Right kidney (tissue), 1 donor: ENCODE results near the gene CACNA1A.
"Not testable (repeated sequence)": the region's sequence is repeated elsewhere in the genome, so short reads cannot be mapped to it uniquely, and the experiment has no call there.

ENCODE experiments used
- DNase-seq: peaks from one replicate; pipeline ENCODE4 v3.0.0-alpha.2; 2016

The CACNA1A gene

DNA sequence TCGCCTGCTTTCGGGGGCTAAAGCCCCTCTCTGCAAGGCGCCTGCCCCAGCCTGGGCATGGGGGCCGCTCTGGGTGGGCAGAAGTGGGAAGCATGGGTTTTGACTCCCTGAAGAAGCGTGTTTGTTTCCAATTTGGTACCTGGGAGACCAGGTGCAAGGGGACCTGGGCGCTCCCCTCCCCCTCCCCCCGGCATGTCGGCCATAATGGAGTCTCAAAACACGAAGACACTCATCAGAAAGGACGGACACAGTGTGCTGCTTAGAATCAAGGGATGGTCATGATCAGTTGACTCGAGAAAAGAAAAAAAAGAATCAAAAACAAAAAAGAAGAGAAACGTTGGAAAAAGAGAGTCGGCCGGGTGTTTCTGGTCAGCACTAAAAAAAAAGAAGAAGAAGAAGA, 279.3 kb downstream of the CACNA1A start:
- no peak for DNase-seq

DNA sequence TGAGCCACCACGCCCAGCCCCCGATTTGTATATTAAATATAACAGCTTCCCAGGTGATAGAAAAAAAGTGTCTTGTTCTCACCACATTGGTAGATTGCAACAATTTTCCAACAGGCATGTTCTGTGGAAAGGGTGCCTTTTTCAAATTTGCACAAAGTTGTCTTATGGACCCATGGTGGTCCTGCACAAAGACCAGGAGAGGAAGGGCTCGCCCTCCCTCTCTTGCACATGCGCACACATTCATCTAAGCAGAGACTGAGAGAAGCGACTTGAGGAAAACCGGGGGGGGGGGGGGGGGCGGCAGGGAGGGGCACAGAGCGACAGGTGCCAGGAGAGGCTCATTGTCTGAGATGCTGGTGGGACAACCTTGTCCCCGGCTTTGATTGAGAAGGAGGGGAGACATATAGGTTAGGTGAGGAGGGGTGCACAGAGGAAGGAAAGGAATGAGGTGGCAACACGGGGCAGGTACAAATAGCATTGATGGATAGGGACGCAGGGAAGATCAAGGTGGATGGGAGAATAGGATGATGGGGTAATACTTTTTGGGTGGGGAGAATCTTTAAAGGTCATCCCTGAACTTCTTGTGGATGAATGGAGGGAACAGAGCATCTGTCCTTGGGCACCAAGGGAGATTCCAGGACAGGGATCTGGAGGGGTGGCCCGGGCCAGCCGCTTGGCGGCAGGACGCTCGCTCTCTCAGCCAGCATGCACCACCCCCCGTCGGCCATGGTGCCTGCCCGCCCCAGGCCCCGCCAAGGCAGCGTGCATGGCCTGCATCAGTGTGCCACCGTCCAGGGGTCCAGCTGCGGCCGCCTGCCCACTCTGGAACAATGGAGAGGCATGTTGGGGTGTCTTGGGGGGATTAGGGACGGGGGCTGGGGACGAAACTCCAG, 280.1 kb downstream of the CACNA1A start:
- DNase-seq: no peak

DNA sequence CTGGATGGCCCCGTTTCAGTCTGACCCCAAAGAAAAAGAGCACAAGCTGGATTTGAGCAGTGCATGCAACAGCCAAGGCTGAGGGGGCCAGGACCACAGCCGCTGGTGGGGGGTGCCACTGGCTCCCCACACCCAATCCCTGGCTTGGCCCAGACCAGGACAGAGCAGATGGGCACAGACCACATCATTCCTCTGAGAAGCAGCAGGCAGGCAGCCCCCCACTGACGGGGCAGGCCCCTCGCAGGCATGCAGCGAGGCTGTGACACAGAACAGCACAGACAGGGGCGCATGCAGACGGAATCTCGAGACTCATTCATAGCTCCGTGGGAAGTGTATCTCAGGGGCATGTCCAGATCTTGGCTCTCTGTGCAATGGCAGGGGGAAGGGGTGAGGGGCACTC, 281.2 kb downstream of the CACNA1A start:
- no peak for DNase-seq

DNA sequence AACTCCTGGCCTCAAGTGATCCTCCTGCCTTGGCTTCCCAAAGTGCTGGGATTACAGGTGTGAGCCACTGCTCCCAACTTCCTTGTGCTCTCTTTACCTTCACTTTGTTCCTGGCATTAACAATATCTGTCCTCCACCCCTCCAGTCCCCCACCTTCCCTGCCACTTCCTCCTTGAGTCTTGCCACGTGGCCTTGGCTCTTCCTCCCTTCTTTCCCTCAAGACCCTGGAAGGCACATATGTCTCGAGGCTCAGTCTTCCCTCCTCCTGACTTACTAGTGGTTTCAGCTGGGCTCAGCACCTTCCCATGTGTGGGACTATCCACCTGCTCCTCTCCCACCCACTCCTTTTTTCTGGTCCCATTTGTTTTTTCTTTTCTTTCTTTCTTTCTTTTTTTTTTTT, 285.4 kb downstream of the CACNA1A start:
- DNase-seq: no peak

DNA sequence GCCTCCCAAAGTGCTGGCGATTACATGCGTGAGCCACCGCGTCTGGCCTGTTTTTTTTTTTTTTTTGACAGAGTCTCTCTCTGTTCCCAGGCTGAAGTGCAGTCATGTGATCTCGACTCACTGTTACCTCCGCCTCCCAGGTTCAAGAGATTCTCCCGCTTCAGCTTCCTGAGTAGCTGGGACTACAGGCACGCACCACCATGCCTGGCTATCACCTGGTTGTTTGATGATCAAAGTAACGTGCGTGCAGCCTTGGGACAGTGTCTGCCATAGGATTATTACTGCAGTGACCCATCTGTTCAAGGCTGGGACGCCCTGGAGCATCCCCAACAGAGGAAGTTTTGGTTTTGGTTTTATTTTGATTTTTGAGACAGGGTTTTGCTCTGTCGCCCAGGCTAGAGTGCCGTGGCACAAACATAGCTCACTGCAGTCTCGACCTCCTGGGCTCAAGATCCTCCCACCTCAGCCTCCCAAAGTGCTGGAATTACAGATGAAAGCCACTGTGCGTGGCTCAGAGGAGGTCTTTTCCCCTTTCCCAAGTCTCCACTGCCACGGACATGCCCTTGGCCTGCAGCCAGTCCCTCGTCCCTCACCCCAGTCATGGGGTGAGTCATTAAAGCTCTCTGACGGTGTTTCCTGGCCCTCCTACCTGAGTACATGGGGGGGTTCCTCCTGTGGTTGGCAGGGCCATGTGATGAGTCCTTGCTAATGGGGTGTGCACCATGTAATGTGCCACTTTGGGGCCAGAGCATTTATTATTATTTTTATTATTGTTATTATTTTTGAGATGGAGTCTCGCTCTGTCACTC, 290.5 kb downstream of the CACNA1A start:
- DNase-seq: no peak

DNA sequence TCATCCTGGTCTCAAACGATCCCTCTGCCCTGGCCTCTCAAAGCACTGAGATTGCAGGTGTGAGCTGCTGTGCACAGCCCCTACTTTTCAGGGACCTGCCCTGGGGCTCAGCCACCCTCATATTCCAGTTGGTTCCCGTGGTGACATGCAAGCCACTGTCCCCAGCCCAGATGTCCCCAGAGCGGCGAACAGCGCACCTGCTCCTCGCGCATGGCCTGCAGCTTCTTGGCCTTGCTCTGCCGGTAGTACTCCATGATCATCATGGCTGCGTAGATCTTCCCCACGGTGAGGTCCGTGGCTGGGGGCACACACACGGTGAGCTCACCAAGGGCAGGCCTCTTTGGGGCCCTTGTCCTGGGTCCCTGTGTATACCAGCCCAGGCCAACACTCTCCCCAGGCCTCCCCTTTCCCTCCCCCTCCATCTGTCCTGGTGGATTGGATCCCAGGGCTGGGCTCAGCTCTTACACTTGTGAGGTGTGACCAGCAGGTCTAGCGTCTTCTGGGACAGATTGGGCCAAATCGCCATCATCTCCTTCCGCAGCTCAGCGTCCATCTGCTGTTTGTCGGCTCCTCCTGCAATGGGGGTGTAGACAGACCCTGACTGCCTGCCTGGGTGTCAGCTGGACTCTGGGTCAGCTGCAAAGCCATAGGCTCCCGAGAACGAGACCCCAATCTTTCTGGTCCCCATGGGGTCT, 292.1 kb downstream of the CACNA1A start:
- no peak for DNase-seq

DNA sequence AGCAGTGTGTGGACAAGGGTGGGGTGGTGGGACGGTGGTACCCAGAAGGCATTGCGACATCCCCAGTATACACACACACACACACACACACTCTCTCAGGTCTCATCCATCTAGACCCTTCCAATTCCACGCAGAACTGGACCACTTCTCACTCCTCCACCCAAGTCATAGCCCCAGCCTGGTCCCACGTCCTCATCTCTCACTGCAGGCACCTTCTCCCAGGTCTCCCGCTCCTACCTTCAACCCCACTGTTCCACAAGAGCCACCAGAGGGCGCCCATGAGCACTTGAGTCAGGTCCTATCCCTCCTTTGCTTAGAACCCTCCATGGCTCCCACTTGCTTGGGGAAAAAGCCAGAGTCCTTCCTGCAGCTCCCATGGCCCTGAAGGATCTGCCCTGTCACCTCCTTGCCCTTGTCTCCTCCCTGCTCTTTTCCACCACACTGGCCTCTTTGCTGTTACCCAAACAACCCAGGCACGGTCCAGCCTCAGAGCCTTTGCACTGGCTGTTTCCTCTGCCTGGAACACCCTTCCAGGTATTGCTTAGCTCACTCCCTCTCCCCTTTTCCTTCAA, 293.4 kb downstream of the CACNA1A start:
- no peak for DNase-seq

DNA sequence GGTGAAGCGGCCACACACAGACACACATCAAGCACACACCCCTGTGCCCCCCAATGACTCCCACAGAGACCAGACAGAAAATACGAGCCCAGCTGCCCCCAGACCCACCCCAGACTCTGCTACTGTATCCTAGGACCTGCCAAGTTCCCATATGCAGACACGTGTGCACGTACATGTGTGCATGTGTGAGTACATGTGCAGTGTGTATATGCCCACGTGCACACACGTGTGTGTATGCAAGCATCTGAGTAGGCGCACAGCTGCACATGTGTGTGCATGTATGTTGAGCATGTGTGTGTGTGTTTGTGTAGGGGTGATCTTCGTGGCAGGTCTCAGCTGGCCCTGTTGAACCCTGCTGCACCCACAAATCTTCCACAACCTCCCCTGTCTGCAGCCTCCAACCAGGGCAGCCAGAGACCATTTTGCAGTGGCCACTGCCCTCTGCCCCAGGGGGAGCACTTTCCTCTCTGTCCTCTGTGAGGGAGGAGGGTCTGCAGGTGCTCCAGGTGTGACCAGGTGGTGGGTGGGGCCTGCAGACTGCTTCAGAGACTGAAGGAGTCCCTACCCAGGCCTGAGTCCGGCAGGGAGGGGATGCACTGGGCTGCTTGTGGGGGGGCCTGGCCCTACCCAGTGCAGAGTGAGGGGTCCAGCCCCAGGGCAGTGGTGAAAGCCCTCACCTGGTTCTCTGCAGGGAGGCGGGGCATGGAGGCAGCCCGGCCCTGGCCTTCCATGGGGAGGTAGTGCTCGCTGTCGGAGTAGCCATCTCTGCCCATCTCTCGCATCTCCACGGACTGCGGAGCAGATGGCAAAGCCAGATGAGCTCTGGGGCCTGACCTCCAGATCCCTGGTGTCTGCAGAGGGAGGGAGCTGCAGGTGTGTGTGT, 294.6 kb downstream of the CACNA1A start:
- DNase-seq: no peak

DNA sequence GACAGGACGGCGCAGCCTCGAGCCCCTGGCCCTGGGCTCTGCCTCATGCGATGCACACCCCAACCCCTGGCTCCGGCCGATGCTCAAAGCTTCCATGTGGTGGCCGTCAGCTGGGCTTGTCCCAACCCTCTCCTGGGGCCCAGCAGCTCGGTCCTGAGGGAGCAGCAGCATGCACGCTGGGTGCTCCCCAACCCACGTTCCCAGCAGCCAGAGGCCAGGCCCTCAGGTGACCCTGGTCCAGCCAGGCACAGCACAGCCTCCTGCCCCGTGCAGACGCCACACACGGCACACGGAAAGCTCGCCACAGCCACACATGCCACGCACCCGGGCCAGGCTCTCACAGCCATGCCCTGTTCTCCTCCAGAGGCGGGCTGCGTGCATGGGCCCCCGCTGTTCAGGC, 295.3 kb downstream of the CACNA1A start:
- no peak for DNase-seq

DNA sequence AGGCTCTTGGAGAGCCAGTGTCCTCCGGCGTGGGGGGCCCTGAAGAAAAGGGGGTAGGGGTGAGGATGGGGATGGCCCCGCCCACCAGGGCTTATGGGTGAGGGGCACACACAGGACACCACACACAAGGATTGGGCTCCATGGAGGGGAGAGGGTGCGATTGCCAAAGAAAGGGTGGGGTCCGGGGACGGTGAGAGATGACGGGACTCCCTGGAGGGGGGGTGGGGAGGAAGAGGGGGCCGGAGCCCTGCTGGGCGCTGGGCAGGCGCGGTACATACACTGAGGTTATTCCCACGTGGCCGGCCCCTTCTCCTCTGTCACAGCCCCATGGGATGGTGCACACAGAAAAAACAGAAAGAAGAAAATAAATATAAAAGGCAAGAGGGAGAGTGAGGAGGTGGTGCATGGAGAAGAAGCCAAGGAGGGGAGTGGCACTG, 295.9 kb downstream of the CACNA1A start:
- DNase-seq: no peak

DNA sequence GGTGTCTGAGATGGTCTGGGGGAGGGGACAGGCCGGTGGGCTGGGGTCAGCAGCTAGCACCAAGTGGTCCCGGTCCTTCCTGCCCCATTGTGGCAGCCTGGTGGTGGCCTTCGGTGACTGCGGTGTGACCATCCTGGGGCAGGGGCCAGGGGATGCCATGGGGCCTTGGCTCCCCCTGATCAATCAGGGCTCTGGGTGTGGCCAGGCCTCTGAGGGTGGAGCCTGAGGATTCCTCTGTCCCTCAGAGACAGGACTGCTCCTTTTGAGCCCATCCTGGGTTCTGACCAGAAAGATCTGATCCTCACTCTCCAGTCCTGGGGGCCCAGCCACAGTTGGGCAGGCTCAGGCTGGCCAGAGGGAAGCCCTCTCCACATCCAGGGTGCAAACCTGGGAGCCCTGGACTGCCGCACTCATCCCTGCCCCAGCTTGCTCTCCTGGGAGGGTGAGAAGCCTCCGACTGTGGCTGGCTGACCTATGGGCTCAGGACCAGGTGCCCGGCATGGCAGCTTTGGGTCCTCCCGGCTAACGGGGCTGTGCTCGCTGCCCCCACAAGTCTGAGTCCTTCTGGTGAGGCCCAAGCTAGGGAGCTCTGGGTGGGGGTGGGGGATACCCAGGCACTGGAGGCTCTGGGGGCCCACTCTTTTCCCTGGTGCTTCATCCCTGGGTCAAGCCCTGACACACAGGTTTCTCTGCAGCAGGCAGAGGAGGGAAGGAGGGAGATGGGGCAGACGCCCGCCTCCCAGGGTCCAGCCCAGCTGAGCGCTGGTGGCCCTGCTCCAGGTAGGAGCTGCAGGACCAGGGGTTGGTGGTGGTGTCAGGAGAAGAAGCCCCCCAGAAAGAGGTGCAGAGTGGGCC, 296.6 kb downstream of the CACNA1A start:
- no peak for DNase-seq

DNA sequence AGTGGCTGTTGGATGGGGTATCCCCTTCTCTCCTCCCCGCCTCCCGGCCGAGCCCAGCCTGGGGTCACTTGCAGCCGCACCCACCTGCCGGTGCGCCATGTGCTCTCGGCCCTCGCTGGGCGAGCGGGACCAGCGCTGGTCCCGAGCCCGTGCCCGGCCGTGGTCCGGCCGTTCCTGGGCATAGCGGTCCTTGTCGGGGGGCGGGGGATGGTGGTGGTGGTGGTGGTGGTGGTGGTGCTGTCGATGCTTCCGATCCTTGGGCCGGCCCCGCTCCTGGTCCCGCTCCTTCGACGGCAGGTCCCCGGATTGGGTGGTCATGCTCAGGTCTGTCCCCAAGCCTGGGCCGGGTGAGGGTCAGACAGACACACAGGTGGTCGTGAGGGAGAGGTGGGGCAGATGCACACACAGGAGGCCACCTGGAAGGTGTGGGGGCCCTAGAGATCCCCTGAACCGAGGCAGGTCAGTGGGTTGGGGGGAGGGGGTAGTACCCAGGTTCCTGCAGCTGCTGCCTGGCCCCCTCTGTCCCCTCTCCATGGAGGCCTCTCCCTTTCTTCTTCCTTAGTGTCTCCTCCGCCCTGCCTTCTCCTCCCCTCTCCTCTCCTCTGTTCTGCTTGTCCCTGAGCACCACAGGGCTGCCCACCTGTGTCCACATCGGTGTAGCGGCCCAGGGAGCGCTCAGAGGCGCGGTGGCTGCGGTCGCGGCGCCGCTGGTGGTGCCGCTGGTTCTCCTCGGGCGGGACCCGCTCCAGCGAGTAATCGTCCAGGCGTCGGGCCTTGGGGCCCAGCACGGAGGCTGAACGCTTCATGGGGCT, 297.4 kb downstream of the CACNA1A start:
- DNase-seq: peak; percentile 58

DNA sequence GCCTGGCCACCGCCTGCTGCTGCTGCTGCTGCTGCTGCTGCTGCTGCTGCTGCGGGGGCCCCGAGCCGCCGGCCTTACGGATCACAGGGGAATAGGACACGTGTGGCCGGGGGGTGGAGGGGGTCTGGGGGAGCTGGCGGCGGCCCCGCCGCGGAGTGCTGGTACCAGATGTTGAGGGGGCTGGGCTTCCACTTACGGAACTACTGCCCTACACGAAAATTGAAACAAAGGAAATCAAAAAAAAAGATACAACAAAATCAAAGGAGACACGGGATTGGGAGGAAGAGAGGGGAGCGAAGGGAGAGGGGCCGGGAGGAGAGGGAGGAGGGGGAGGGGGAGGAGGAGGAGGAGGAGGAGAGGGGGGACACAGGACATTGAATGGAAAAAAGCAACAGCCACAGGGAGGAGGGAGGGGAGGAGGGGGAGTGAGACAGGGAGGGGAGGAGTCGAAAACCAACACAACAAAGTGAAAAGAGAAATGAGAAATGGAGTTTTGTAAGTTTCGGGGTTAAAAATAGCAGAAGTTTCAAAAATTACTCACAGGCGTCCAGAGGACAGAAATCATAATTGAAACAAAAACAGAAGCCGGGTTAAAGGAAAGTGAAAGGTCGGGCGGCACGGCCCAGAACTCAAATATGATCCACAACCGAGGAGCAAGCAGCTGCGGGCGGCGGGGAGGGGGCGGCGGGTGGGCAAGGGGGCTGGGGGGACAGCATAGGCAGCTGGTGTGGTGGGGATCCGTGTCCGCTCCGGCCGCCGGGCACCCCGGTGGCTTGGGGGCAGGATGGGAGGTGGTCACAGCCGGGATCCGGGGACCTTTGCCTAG, 298.2 kb downstream of the CACNA1A start:
- DNase-seq: peak; percentile 68

DNA sequence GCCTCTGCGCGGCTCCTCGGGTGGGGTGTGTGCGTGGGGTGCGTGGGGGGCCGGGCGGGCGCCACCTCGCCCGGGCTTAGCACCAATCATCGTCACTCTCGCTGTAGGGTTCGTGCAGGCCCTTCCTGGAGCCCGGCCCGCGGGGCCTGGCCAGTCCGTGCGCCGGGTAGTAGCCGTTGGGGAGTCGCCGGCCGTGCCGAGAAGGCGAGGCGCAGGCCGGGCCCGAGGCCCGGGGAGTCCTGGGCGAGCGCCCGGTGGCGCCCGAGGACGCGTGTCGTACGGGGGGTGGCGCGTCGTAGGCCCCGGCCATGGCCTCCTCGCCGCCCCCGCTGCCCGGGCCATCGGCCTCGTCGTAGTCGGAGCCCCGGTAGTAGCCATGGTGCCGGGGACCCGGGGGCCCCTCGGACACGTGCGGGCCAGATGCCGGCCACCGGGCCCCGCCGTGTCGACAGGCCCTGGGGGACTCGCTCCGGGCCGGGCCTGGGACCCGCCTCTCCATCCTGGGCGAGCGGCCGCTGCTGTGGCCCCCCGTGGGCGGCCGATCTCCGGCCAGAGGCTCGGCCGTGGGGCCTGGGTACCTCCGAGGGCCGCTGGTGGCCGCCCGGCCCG, 298.9 kb downstream of the CACNA1A start:
- DNase-seq: peak; percentile 68

DNA sequence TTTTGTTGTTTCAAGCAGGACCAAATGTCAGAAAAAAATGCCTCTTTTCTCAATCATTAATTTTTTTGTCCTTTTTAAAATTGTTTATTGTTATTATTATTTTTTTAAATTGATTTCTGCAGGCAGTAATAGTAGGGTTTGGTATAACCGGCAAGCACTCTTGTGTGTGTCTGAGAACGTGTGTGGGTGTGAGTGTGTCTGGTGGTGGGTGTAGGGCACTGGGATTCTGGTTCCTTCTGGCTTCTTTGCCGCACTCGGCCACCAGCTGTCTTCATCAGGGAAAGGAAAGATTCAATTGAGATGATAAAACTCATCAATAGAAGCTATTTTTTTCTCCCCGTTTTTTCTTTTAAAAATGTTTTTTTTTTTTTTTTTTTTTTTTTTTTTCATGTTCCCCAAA, 299.7 kb downstream of the CACNA1A start:
- DNase-seq: no peak

DNA sequence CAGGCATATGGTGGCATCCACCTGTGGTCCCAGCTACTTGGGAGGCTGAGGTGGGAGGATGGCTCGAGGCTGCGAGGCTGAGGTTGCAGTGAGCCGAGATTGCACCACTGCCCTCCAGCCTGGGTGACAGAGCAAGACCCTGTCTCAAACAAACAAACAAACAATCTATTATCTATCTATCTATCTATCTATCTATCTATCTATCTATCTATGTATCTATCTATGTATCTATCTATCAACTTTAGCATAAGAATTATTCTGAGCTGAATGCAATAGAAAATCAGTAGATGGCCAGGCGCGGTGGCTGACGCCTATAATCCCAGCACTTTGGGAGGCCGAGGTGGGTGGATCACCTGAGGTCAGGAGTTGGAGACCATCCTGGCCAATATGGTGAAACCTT, 304.2 kb downstream of the CACNA1A start:
- DNase-seq: not testable (repeated sequence)

DNA sequence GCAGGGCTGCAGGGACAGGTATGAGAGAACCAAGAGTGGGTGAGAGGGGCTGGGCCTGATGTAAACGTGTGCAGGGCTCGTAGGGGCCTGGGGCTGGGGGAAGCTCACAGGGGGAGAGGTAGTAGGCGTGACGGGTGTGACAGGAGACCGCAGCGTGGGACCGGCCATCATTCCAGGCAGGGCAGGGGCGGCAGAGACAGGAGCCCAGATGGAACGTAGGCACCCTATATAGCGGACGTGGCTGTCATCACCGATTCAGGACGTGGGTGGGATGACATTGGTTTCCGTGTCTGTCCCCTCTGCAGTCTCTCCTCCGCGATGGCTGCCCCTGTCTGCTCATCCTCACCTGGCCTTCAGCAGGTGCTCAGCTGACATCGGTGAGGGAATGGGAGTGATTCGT, 307.6 kb downstream of the CACNA1A start:
- no peak for DNase-seq

DNA sequence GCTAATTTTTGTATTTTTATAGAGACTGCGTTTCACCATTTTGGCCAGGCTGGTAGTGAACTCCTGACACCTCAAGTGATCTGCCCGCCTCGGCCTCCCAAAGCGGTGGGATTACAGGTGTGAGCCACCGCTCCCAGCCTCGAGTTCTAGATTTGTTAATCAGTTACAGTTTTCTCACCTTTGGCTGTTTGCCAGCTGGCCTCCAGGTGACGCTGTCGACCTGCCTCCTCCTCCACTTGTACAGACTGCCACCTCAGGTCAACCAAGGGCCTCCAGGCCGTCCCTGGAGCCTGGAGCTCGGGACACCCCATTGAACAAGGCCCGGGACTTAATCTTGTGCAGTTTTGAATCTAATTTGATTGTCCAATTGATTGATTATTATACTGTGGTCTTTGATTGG, 310.6 kb downstream of the CACNA1A start:
- DNase-seq: no peak
